GM12875 (cell line): ENCODE measurements around the gene USH2A.

Experiments used
- H3K4me3 ChIP-seq: one replicate; pipeline ENCODE4 v1.5.1; 2011; ENCODE audit warnings: low read depth, low read length, control low read depth
- CTCF ChIP-seq: IDR thresholded peaks from 2 replicates; pipeline ENCODE4 v1.5.1; 2011; ENCODE audit warnings: low read depth, mild to moderate bottlenecking, control low read depth, inconsistent platforms, low read length, moderate library complexity, borderline replicate concordance; ENCODE audit not compliant: insufficient read depth

Gene USH2A

GRCh38 chr1:215777370-215777925 is 645.8 kb downstream of the USH2A start:
- TF ChIP-seq CTCF: no peak
- H3K4me3 ChIP-seq: no peak overlapping the region

GRCh38 chr1:215776336-215776735 is 646.9 kb downstream of the USH2A start:
- no peak for TF ChIP-seq CTCF
- no peak overlapping the region for H3K4me3 ChIP-seq

- TF ChIP-seq CTCF: no peak
- no peak overlapping the region for H3K4me3 ChIP-seq
These were observed 651.1 kb downstream of the USH2A start for GRCh38 chr1:215772151-215772550.

GRCh38 chr1:215768303-215768702 is 654.9 kb downstream of the USH2A start:
- H3K4me3 ChIP-seq: no peak overlapping the region

GRCh38 chr1:215767761-215768160 is 655.5 kb downstream of the USH2A start:
- no peak overlapping the region for H3K4me3 ChIP-seq
- TF ChIP-seq CTCF: no peak

More at GRCh38 chr1:215768303-215768702, 654.9 kb downstream of the USH2A start:
- TF ChIP-seq CTCF: no peak

GRCh38 chr1:215766521-215766920 is 656.7 kb downstream of the USH2A start:
- no peak overlapping the region for H3K4me3 ChIP-seq
- TF ChIP-seq CTCF: no peak

- TF ChIP-seq CTCF: no peak
- H3K4me3 ChIP-seq: no peak overlapping the region
These were observed 657.4 kb downstream of the USH2A start for GRCh38 chr1:215765833-215766232.
